ENCODE data around the gene MYBPC2.

Gene MYBPC2

DNA sequence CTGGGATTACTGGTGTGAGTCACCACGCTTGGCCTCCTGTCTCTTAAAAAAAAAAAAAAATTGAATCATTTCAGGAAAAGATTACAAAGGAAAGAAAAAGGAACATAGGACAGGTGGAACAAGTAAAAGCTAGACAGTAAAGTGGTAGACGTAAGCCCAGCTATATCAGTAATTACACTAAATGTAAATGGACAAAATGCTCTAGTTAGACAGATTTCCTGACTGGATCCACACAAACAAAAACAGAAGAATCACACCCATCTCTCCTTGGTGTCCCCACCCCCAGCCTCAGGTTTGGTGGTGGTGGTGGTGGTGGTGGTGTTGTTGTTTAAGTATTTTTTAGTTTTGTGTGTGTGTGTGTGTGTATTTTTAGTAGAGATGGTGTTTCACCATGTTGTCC, 20.3 kb upstream of the MYBPC2 start:
- H3K4me3 ChIP-seq (replicated peaks; ENCODE audit: low read depth, low read length): no peak overlapping the region
- no peak for DNase-seq (ENCODE audit: low read depth)
- no peak for TF ChIP-seq CTCF (IDR thresholded peaks at IDR 0.05; ENCODE audit: low read length, missing control alignments)

DNA sequence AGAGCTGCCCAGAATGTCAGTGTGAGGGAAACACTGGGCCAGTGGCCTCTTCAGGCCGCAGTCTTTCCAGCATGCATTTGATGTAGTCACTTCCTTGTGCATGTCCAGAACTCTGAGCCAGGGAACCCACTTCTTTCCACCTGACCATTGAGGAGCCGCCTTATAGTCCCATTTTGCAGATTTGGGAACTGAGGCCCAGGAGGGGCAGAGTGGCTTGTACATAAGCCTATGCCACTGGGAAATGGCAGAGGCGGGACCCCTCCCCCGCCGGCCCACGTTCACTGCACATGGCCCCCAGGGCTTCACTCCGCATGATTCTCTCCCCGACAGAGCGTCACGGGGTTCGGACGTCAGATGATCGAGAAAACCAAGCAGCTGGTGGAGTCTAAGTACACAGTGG, 19.6 kb upstream of the MYBPC2 start:
- no peak for TF ChIP-seq CTCF (IDR thresholded peaks at IDR 0.05; ENCODE audit: low read length, missing control alignments)
- no peak overlapping the region for H3K4me3 ChIP-seq (replicated peaks; ENCODE audit: low read depth, low read length)
- no peak for DNase-seq (ENCODE audit: low read depth)

- no peak for DNase-seq (ENCODE audit: low read depth)
- H3K4me3 ChIP-seq (replicated peaks; ENCODE audit: low read depth, low read length): no peak overlapping the region
- TF ChIP-seq CTCF (IDR thresholded peaks at IDR 0.05; ENCODE audit: low read length, missing control alignments): no peak
Observed at GRCh38 chr19:50413531-50413930, 19.2 kb upstream of the MYBPC2 start.

- no peak overlapping the region for H3K4me3 ChIP-seq (replicated peaks; ENCODE audit: low read depth, low read length)
- DNase-seq (ENCODE audit: low read depth): peak; percentile 76
- TF ChIP-seq CTCF (IDR thresholded peaks at IDR 0.05; ENCODE audit: low read length, missing control alignments): peak; percentile 84
Observed at GRCh38 chr19:50414864-50415660, 17.6 kb upstream of the MYBPC2 start.

DNA sequence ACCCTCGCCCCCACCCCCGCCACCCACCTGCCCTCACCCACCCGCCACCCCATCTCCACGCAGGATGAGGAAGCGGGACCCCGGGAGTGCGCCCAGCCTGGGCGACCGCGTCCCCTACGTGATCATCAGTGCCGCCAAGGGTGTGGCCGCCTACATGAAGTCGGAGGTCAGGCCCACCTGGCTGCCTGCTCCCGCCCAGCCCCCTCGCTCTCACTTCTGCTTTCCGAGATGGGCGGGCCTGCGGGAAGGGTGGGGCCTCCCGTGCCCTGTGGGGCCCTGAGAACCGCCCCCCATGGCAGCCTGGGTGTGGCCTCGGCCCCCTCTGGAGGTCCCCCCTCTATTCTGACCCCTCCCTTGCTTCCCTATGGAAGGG, 17.0 kb upstream of the MYBPC2 start:
- no peak for DNase-seq (ENCODE audit: low read depth)
- no peak overlapping the region for H3K4me3 ChIP-seq (replicated peaks; ENCODE audit: low read depth, low read length)

DNA sequence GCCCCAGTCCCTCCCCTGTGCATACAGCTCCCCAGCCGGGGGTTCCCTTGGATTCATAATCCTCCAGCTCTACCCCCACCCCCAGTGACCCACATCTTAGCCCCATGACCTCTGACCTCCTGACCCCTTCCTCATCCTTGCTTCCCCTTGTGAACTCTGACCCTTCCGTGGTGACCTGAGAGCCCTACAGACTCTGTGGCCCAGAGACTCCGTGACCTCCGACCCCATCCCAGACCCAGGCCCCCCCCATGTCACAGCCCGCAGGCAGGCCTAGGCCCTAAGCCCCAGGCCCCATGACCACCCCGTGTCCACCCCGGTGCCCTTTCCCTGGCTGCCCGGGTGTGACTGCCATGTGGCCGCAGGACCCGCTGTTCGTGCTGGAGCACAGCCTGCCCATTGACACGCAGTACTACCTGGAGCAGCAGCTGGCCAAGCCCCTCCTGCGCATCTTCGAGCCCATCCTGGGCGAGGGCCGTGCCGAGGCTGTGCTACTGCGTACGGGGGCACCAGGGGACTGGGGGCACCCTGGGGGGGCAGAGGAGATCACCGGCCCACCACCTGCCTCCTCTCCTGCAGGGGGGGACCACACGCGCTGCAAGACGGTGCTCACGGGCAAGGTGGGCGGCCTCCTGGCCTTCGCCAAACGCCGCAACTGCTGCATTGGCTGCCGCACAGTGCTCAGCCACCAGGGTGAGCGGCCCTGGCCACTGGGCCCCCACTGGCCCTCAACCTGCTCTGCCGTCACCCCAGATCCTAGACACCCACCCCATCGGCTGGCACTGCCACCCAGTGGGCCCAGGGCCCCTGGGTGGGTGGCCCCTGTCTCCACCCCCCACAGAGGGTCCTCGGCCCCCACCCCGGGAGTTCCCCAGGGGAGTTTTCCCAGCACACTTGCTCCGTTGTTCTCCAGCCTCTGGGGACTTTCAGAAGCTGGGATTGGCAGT, 16.4 kb upstream of the MYBPC2 start:
- TF ChIP-seq CTCF (IDR thresholded peaks at IDR 0.05; ENCODE audit: low read length, missing control alignments): no peak
- no peak for DNase-seq (ENCODE audit: low read depth)
- H3K4me3 ChIP-seq (replicated peaks; ENCODE audit: low read depth, low read length): no peak overlapping the region

More for the DNA sequence above, 17.0 kb upstream of the MYBPC2 start:
- no peak for TF ChIP-seq CTCF (IDR thresholded peaks at IDR 0.05; ENCODE audit: low read length, missing control alignments)
